Measurements from ENCODE around the gene PLEKHO2.

PLEKHO2 gene

GRCh38 chr15:64855205-64855975 is 13.7 kb downstream of the PLEKHO2 start:
- DNase-seq (ENCODE audit: low read depth in 2 of 2) = no peak

- no peak for DNase-seq (ENCODE audit: low read depth in 2 of 2)
Measured at GRCh38 chr15:64856429-64857145, 14.9 kb downstream of the PLEKHO2 start.

GRCh38 chr15:64857421-64857820 is 15.7 kb downstream of the PLEKHO2 start:
- DNase-seq (ENCODE audit: low read depth in 2 of 2) = no peak

- DNase-seq (ENCODE audit: low read depth in 2 of 2) = no peak
Measured at GRCh38 chr15:64858021-64858575, 16.4 kb downstream of the PLEKHO2 start.

- DNase-seq (ENCODE audit: low read depth in 2 of 2) = no peak
Measured at GRCh38 chr15:64859226-64859625, 17.5 kb downstream of the PLEKHO2 start.

- no peak for DNase-seq (ENCODE audit: low read depth in 2 of 2)
Measured at GRCh38 chr15:64861331-64861730, 19.6 kb downstream of the PLEKHO2 start.

- no peak for DNase-seq (ENCODE audit: low read depth in 2 of 2)
Measured at GRCh38 chr15:64861960-64862359, 20.2 kb downstream of the PLEKHO2 start.

- no peak for DNase-seq (ENCODE audit: low read depth in 2 of 2)
Measured at GRCh38 chr15:64862408-64862807, 20.7 kb downstream of the PLEKHO2 start.

GRCh38 chr15:64864068-64864467 is 22.4 kb downstream of the PLEKHO2 start:
- no peak for DNase-seq (ENCODE audit: low read depth in 2 of 2)

- DNase-seq (ENCODE audit: low read depth in 2 of 2) = no peak
Measured at GRCh38 chr15:64865126-64865997, 23.6 kb downstream of the PLEKHO2 start.

- no peak for DNase-seq (ENCODE audit: low read depth in 2 of 2)
Measured at GRCh38 chr15:64865998-64866520, 24.3 kb downstream of the PLEKHO2 start.

- no peak for DNase-seq (ENCODE audit: low read depth in 2 of 2)
Measured at GRCh38 chr15:64869501-64869900, 27.8 kb downstream of the PLEKHO2 start.

- no peak for DNase-seq (ENCODE audit: low read depth in 2 of 2)
Measured at GRCh38 chr15:64870353-64870752, 28.6 kb downstream of the PLEKHO2 start.

GRCh38 chr15:64875641-64876223 is 34.0 kb downstream of the PLEKHO2 start:
- no peak for DNase-seq (ENCODE audit: low read depth in 2 of 2)

GRCh38 chr15:64877435-64877834 is 35.7 kb downstream of the PLEKHO2 start:
- no peak for DNase-seq (ENCODE audit: low read depth in 2 of 2)

- DNase-seq (ENCODE audit: low read depth in 2 of 2) = no peak
Measured at GRCh38 chr15:64878705-64879104, 37.0 kb downstream of the PLEKHO2 start.

GRCh38 chr15:64883100-64883581 is 41.4 kb downstream of the PLEKHO2 start:
- DNase-seq (ENCODE audit: low read depth in 2 of 2) = no peak

- peak; percentile 61 to 75 for DNase-seq (ENCODE audit: low read depth in 2 of 2)
Measured at GRCh38 chr15:64883997-64884511, 42.3 kb downstream of the PLEKHO2 start.

GRCh38 chr15:64884679-64885078 is 43.0 kb downstream of the PLEKHO2 start:
- DNase-seq (ENCODE audit: low read depth in 2 of 2) = no peak

GRCh38 chr15:64888336-64888735 is 46.6 kb downstream of the PLEKHO2 start:
- no peak for DNase-seq (ENCODE audit: low read depth in 2 of 2)

- DNase-seq (ENCODE audit: low read depth in 2 of 2) = no peak
Measured at GRCh38 chr15:64891561-64891960, 49.8 kb downstream of the PLEKHO2 start.
